Suprapubic skin (tissue), 4 donors: Measurements from ENCODE around the gene RSBN1L.

Source experiments
- CTCF ChIP-seq, 2 donors: fragments of 200-600 bp in 1 of 2; fragments of 450-650 bp in 1 of 2; sonication (generic) in 1 of 2; IDR thresholded peaks; one replicate each; pipeline ENCODE4 v1.5.1; 2016 to 2019; ENCODE audit warnings: antibody characterized with exemption in 2 of 2, mild to moderate bottlenecking in 1 of 2, moderate library complexity in 1 of 2
- EP300 ChIP-seq: sonication (generic); formaldehyde crosslinking; IDR thresholded peaks from one replicate; pipeline ENCODE4 v1.6.1; 2017; ENCODE audit warnings: antibody characterized with exemption
- POLR2A ChIP-seq, 2 donors: fragments of 450-650 bp; IDR thresholded peaks; one replicate each; pipeline ENCODE4 v1.6.1; 2017; ENCODE audit warnings: antibody characterized with exemption in 2 of 2, mild to moderate bottlenecking in 2 of 2, moderate library complexity in 2 of 2
- POLR2AphosphoS5 ChIP-seq, 3 donors: sonication (generic); formaldehyde crosslinking; IDR thresholded peaks; one replicate each; pipeline ENCODE4 v1.6.1; 2017; ENCODE audit warnings: antibody characterized with exemption in 3 of 3

- TF ChIP-seq CTCF (IDR thresholded peaks at IDR 0.05): no peak
- no peak for TF ChIP-seq POLR2A (IDR thresholded peaks at IDR 0.05)
- TF ChIP-seq POLR2AphosphoS5 (IDR thresholded peaks at IDR 0.05): no peak
- TF ChIP-seq EP300: no peak
These were observed 50.5 kb downstream of the RSBN1L start for GRCh38 chr7:77746824-77747165.
